ENCODE data around the gene SCYGR2.

DNA sequence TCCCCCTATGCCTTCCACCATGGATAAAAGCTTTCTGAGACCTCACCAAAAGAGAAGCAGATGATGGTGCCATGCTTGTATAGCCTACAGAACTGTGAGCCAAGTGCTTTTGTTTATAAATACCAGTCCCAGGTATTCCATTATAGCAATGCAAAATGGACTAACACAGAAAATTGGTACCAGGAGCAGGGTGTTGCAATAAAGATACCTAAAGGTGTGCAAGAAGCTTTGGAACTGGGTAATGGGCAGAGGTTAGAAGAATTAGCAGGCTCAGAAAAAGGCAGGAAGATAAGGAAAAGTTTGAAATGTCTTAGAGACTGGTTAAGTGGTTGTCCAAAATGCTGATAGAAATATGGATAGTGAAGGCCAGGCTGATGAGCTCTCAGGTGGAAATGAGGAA is 16.3 kb upstream of the SCYGR2 start:
- TF ChIP-seq ZNF404 (tag by site-specific recombination; IDR thresholded peaks at IDR 0.05) (no peak), ZNF510 (tag by site-specific recombination; IDR thresholded peaks at IDR 0.05; ENCODE audit: insufficient replicate concordance) (no peak), SP3 (tag by site-specific recombination; IDR thresholded peaks at IDR 0.05) (no peak), ZNF121 (tag by site-specific recombination; IDR thresholded peaks at IDR 0.05) (no peak), SCRT2 (tag by site-specific recombination; IDR thresholded peaks at IDR 0.05) (no peak), ZNF561 (tag by site-specific recombination; IDR thresholded peaks at IDR 0.05; ENCODE audit: borderline replicate concordance) (no peak), ZNF623 (tag by site-specific recombination; IDR thresholded peaks at IDR 0.05) (no peak), PRDM1 (tag by site-specific recombination; IDR thresholded peaks at IDR 0.05) (no peak), ZNF768 (tag by site-specific recombination; IDR thresholded peaks at IDR 0.05) (no peak), OVOL3 (tag by site-specific recombination; IDR thresholded peaks at IDR 0.05) (no peak)
- TF ChIP-seq, protein P1, sequence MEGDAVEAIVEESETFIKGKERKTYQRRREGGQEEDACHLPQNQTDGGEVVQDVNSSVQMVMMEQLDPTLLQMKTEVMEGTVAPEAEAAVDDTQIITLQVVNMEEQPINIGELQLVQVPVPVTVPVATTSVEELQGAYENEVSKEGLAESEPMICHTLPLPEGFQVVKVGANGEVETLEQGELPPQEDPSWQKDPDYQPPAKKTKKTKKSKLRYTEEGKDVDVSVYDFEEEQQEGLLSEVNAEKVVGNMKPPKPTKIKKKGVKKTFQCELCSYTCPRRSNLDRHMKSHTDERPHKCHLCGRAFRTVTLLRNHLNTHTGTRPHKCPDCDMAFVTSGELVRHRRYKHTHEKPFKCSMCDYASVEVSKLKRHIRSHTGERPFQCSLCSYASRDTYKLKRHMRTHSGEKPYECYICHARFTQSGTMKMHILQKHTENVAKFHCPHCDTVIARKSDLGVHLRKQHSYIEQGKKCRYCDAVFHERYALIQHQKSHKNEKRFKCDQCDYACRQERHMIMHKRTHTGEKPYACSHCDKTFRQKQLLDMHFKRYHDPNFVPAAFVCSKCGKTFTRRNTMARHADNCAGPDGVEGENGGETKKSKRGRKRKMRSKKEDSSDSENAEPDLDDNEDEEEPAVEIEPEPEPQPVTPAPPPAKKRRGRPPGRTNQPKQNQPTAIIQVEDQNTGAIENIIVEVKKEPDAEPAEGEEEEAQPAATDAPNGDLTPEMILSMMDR (tag by site-specific recombination; IDR thresholded peaks at IDR 0.05): no peak
- TF ChIP-seq, protein P2, sequence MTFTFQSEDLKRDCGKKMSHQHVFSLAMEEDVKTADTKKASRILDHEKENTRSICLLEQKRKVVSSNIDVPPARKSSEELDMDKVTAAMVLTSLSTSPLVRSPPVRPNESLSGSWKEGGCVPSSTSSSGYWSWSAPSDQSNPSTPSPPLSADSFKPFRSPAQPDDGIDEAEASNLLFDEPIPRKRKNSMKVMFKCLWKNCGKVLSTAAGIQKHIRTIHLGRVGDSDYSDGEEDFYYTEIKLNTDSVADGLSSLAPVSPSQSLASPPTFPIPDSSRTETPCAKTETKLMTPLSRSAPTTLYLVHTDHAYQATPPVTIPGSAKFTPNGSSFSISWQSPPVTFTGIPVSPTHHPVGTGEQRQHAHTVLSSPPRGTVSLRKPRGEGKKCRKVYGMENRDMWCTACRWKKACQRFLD (tag by site-specific recombination; IDR thresholded peaks at IDR 0.05): no peak

Data from HEK293 (cell line).